ENCODE measurements around the gene NUP93. TPM values are rescaled to one million over a fixed set of nuclear protein-coding genes. Genes with fewer than 3 reads are reported as not detected.
A peak's percentile ranks its signal among the peaks of the same experiment; 100 is the strongest.

Gene NUP93
- total RNA-seq, 4 donors from 2014 or later: 38.2 to 46.5 (median 41.2) TPM

DNA sequence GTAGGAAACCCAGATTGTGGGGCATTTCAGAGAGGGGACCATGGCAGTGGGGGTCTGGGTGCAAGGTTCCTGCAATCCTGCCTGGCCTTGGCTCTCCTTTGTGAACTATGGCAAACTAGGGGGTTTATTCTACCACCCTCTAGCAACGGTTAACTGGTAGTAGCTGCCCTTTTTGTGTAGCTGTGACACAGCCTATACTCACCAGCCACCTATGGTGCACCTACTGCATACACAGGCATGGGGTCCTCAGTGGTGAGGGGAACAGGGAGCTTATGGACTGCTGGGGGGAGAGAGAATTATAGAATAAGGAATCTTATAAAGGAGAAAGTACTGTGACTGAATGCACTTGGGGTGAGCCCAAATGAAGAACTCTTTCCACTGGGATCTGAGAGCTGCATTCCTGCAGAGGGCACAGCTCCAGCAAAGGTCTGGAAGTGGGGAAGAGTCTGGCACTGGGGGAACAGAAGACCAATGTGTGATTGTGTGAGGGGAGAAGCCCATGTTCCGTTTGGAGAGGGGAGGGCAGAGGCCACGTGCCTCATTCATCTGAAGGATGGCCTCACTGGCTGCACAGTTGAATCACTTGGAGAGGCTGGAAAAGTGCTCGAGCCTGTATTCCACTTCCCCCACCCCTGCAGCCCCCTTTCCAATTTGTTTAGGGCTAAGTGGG, 45.5 kb upstream of the NUP93 start:
- TF ChIP-seq POLR2A (IDR thresholded peaks at IDR 0.05): no peak
- TF ChIP-seq, protein P1, sequence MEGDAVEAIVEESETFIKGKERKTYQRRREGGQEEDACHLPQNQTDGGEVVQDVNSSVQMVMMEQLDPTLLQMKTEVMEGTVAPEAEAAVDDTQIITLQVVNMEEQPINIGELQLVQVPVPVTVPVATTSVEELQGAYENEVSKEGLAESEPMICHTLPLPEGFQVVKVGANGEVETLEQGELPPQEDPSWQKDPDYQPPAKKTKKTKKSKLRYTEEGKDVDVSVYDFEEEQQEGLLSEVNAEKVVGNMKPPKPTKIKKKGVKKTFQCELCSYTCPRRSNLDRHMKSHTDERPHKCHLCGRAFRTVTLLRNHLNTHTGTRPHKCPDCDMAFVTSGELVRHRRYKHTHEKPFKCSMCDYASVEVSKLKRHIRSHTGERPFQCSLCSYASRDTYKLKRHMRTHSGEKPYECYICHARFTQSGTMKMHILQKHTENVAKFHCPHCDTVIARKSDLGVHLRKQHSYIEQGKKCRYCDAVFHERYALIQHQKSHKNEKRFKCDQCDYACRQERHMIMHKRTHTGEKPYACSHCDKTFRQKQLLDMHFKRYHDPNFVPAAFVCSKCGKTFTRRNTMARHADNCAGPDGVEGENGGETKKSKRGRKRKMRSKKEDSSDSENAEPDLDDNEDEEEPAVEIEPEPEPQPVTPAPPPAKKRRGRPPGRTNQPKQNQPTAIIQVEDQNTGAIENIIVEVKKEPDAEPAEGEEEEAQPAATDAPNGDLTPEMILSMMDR (IDR thresholded peaks at IDR 0.05): no peak
- no peak for DNase-seq
- WGBS, 2 donors: 34 to 61% methylated on average over 4 of the region's 4 CpGs
- peaks cover 0 to 12% (median 0%) of the 10 kb centered on the region in 3 donors for H3K36me3 ChIP-seq
- H3K4me1 ChIP-seq: peaks cover 28 to 81% (median 41%) of the 10 kb centered on the region in 3 donors
- peak overlapping the region; percentile 86 to 93 (median 90) for H3K27ac ChIP-seq
- intact Hi-C loops (cut with DNase I): no loop called here
- no peaks in the 10 kb centered on the region for H3K27me3 ChIP-seq
- peak overlapping the region; percentile 67 to 87 (median 82) for H3K4me3 ChIP-seq
- no peaks in the 10 kb centered on the region for H3K9me3 ChIP-seq

DNA sequence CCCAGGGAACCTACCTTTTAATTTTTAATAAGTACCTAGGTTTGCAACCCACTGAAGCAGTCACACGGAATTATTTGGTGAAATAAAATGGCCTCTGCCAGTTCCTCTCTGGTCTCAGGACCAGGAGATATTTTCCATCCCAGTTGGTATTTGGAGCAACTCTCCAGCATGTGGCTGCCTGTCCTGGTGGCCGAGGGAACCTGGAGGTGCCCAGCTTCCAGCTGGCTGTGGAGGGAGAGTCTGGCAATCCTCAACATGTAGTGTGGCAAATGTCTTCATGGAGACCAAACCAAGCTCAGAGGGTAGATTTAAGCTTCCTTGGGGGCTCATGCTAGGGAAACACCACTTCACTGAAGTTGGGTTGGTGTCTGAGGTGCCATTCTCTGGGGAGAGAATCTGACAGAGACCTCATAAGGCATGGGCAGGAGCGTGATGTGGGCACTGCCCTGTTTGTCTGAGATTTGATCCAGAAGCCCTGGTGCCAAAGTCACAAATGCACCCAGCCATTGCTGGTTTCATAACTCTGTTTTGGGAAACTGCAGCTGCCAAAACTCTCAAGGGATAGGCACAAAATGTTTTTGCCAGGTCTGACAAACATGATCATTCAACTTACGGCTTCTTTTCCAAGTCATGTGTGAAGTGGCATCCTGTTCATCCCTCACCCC, 44.9 kb upstream of the NUP93 start:
- intact Hi-C loops (cut with DNase I): no loop called here
- H3K4me1 ChIP-seq: peaks cover 28 to 81% (median 46%) of the 10 kb centered on the region in 3 donors
- DNase-seq: no peak
- no peaks in the 10 kb centered on the region for H3K9me3 ChIP-seq
- H3K36me3 ChIP-seq: peaks cover 0 to 12% (median 0%) of the 10 kb centered on the region in 3 donors
- WGBS, 2 donors: 29 to 39% methylated on average over 1 to 4 of the region's 4 CpGs
- H3K27ac ChIP-seq: peak overlapping the region; percentile 86 to 93 (median 90)
- peak overlapping the region; percentile 67 to 87 (median 82) for H3K4me3 ChIP-seq
- TF ChIP-seq, protein P1 (IDR thresholded peaks at IDR 0.05): no peak
- TF ChIP-seq POLR2A (IDR thresholded peaks at IDR 0.05): peak in 1 of 4 donors; percentile 14
- no peaks in the 10 kb centered on the region for H3K27me3 ChIP-seq

DNA sequence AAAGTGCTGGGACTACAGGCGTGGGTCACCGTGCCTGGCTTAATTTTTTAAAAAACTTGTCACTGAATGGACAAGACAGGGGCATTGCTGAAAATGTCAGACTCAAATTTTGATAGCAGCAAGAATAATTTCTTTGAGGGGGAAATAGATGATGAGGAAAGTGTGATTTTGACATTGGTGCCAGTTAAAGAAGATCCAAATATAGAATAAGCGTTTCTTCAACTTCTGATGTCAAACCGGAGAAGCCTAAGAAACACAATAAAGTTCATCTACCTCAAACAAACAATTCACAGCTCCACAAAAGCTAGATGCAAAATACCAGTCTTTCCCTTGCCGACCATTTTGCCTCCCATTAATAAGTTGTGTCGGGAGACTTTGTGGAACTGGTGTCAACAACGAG, 43.2 kb upstream of the NUP93 start:
- 89 to 91% methylated on average over 7 of the region's 7 CpGs for WGBS, 2 donors
- intact Hi-C loops (cut with DNase I): no loop called here
- peaks cover 0 to 12% (median 0%) of the 10 kb centered on the region in 3 donors for H3K36me3 ChIP-seq
- no peak overlapping the region for H3K4me3 ChIP-seq
- H3K9me3 ChIP-seq: no peaks in the 10 kb centered on the region
- no peak for TF ChIP-seq POLR2A (IDR thresholded peaks at IDR 0.05)
- TF ChIP-seq, protein P1 (IDR thresholded peaks at IDR 0.05): no peak
- H3K27ac ChIP-seq: peak overlapping the region in 1 of 4 donors; percentile 91
- no peak for DNase-seq
- no peaks in the 10 kb centered on the region for H3K27me3 ChIP-seq
- H3K4me1 ChIP-seq: peaks cover 24 to 87% (median 42%) of the 10 kb centered on the region in 3 donors

DNA sequence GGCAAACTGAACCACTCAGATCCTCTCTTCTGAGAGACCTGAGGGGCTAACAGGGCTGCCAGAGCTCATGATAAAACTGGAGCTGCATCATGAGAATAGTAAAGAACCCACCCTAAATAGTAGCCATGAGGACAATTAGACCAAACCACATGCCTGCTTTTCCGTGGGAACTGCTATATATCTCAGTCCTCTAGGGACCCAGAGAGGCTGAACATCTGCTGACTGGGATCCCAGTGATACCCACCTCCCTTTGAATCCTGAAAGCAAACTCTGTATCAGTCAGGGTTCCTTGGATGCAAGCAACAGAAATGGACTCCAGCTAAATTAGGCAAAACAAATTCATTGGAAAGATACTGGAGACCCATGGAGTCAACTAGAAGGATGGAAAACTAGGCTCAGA, 41.2 kb upstream of the NUP93 start:
- Histone ChIP-seq H3K9me3 (no peaks in the 10 kb centered on the region), H3K4me3 (no peak overlapping the region), H3K27ac (peak overlapping the region; percentile 55 to 75 (median 63)), H3K36me3 (peaks cover 0 to 12% (median 0%) of the 10 kb centered on the region in 3 donors), H3K27me3 (no peaks in the 10 kb centered on the region), H3K4me1 (peaks cover 17 to 82% (median 36%) of the 10 kb centered on the region in 3 donors)
- 43 to 54% methylated on average over 1 of the region's 1 CpG for WGBS, 2 donors
- intact Hi-C loops (cut with DNase I): no loop called here
- no peak for DNase-seq
- TF ChIP-seq, protein P1 (IDR thresholded peaks at IDR 0.05): no peak
- TF ChIP-seq POLR2A (IDR thresholded peaks at IDR 0.05): no peak

DNA sequence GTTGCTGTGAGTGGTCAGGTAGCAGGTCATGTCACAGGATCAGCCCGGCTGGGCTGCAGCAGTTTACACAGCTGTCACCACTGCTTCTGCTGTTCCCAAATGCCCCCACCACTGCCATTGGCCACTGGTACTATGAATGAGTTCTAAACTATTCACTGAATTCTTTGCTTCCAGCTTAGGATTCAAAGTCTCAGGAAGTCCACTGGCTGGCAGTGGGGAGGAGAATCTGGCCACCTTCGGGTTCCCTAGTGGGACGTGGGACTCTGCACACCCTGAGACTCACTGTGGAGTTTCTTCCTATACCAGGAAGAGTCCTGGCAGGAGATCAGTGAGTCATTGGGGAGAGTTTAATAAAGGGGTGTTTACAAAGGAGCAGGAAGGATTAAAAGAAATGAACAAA, 40.8 kb upstream of the NUP93 start:
- peak overlapping the region; percentile 55 to 75 (median 63) for H3K27ac ChIP-seq
- no peak overlapping the region for H3K4me3 ChIP-seq
- TF ChIP-seq POLR2A (IDR thresholded peaks at IDR 0.05): peak in 1 of 4 donors; percentile 13
- TF ChIP-seq, protein P1 (IDR thresholded peaks at IDR 0.05): no peak
- intact Hi-C loops (cut with DNase I): no loop called here
- no peaks in the 10 kb centered on the region for H3K27me3 ChIP-seq
- H3K9me3 ChIP-seq: no peaks in the 10 kb centered on the region
- WGBS, 2 donors: 23 to 38% methylated on average over 3 of the region's 3 CpGs
- H3K4me1 ChIP-seq: peaks cover 17 to 78% (median 33%) of the 10 kb centered on the region in 3 donors
- H3K36me3 ChIP-seq: peaks cover 0 to 12% (median 0%) of the 10 kb centered on the region in 3 donors
- no peak for DNase-seq
